ENCODE results near the gene MYRFL. TPM values are rescaled to one million over a fixed set of nuclear protein-coding genes. Genes with fewer than 3 reads are reported as not detected.

Gene MYRFL
- total and polyA plus RNA-seq, 10 donors: 0.04 to 0.44 (median 0.20) TPM; not detected in 5

- H3K27ac ChIP-seq: no peak overlapping the region
- TF ChIP-seq POLR2AphosphoS5 (IDR thresholded peaks at IDR 0.05) (no peak), POLR2A (IDR thresholded peaks at IDR 0.05) (no peak), CTCF (IDR thresholded peaks at IDR 0.05 in 8 of 11, conservative IDR thresholded peaks at IDR 0.05 in 3 of 11) (no peak)
- no peaks in the 10 kb centered on the region for H3K36me3 ChIP-seq
- DNase-seq: no peak
- WGBS, 5 donors: 67 to 76% (median 73%) methylated on average over 5 of the region's 5 CpGs
- no peak overlapping the region for H3K4me3 ChIP-seq
- no peaks in the 10 kb centered on the region for H3K9me3 ChIP-seq
- no peaks in the 10 kb centered on the region for H3K27me3 ChIP-seq (replicated peaks in 1 of 7)
- no peaks in the 10 kb centered on the region for H3K4me1 ChIP-seq
- intact Hi-C loops (cut with DNase I; ENCODE audit: low total_unique reads): no loop called here
Observed at GRCh38 chr12:69828897-69829296, 3.9 kb downstream of the MYRFL start.

GRCh38 chr12:69833696-69834095 lies 8.7 kb downstream of the MYRFL start:
- no peak overlapping the region for H3K27ac ChIP-seq
- TF ChIP-seq POLR2AphosphoS5 (IDR thresholded peaks at IDR 0.05) (no peak), CTCF (IDR thresholded peaks at IDR 0.05 in 8 of 11, conservative IDR thresholded peaks at IDR 0.05 in 3 of 11) (no peak), POLR2A (IDR thresholded peaks at IDR 0.05) (no peak)
- intact Hi-C loops (cut with DNase I; ENCODE audit: low total_unique reads): no loop called here
- peaks cover 0 to 12% (median 0%) of the 10 kb centered on the region in 6 donors for H3K4me1 ChIP-seq
- DNase-seq: no peak
- 72 to 98% (median 94%) methylated on average over 2 of the region's 2 CpGs for WGBS, 5 donors
- H3K9me3 ChIP-seq: no peaks in the 10 kb centered on the region
- no peaks in the 10 kb centered on the region for H3K27me3 ChIP-seq (replicated peaks in 1 of 7)
- no peak overlapping the region for H3K4me3 ChIP-seq
- no peaks in the 10 kb centered on the region for H3K36me3 ChIP-seq

DNA sequence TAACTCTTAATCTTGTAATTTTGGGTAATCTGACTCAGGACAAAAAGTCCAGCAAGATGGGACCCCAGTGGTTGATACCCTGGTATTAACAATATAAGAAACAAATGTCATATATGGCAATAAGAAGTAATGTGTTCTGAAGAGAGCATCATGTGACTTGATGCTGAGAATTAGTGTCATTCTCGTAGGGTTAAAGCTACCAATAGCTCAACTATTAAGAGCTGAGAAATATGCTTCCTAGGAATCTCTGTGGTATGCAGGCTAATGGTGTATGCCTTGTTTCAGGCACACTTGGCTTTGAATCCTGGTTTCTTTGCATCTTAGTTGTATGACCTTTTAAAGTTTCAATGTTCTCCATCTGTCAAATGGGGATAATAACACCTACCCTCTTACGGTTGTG lies 9.1 kb downstream of the MYRFL start:
- Histone ChIP-seq H3K27ac (no peak overlapping the region), H3K4me3 (no peak overlapping the region), H3K4me1 (peaks cover 0 to 12% (median 0%) of the 10 kb centered on the region in 6 donors), H3K27me3 (replicated peaks in 1 of 7) (no peaks in the 10 kb centered on the region), H3K36me3 (no peaks in the 10 kb centered on the region), H3K9me3 (no peaks in the 10 kb centered on the region)
- WGBS, 5 donors: 67 to 89% (median 76%) methylated on average over 2 of the region's 2 CpGs
- no peak for DNase-seq
- TF ChIP-seq POLR2AphosphoS5 (IDR thresholded peaks at IDR 0.05): no peak
- TF ChIP-seq POLR2A (IDR thresholded peaks at IDR 0.05): no peak
- no peak for TF ChIP-seq CTCF (IDR thresholded peaks at IDR 0.05 in 8 of 11, conservative IDR thresholded peaks at IDR 0.05 in 3 of 11)
- intact Hi-C loops (cut with DNase I; ENCODE audit: low total_unique reads): no loop called here

GRCh38 chr12:69834576-69834975 lies 9.5 kb downstream of the MYRFL start:
- H3K4me1 ChIP-seq: peaks cover 0 to 12% (median 0%) of the 10 kb centered on the region in 6 donors

More at GRCh38 chr12:69834576-69834975, 9.5 kb downstream of the MYRFL start:
- H3K27ac ChIP-seq: no peak overlapping the region
- no peak for DNase-seq
- H3K9me3 ChIP-seq: no peaks in the 10 kb centered on the region
- intact Hi-C loops (cut with DNase I; ENCODE audit: low total_unique reads): no loop called here
- H3K27me3 ChIP-seq (replicated peaks in 1 of 7): no peaks in the 10 kb centered on the region
- H3K36me3 ChIP-seq: no peaks in the 10 kb centered on the region
- TF ChIP-seq POLR2AphosphoS5 (IDR thresholded peaks at IDR 0.05) (no peak), CTCF (IDR thresholded peaks at IDR 0.05 in 8 of 11, conservative IDR thresholded peaks at IDR 0.05 in 3 of 11) (no peak), POLR2A (IDR thresholded peaks at IDR 0.05) (no peak)
- H3K4me3 ChIP-seq: no peak overlapping the region

All from spleen (tissue), 11 donors.